Measurements from ENCODE around the gene DCANP1. TPM values are rescaled to one million over a fixed set of nuclear protein-coding genes. Genes with fewer than 3 reads are reported as not detected.

The DCANP1 gene
- total and polyA plus RNA-seq, 2 donors (not counting 1 experiment from before 2014, with no cell fraction given) = not detected

DNA sequence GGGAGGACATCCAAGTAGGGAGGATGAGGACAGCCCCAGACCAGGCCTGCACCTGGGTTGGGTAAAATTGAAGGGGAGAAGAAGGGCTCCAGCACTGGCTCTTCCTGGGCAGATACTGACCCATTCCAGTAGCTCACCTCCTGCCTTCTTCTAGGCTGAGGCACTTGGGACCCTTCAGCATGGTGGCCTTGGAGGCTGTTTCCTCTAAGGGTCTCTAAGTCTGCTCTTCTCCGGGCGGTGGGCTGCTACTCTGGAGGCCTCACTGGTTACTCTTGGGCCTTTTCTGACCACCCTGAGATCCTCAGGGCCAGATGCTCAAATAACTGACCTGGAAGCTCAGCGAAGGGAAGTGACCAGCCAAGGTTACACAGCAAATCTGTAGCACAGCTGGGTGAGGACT is 7.8 kb upstream of the DCANP1 start:
- no peak overlapping the region for H3K4me2 ChIP-seq (ENCODE audit: extremely low read depth, insufficient read depth, low read length)
- TF ChIP-seq, protein P1, sequence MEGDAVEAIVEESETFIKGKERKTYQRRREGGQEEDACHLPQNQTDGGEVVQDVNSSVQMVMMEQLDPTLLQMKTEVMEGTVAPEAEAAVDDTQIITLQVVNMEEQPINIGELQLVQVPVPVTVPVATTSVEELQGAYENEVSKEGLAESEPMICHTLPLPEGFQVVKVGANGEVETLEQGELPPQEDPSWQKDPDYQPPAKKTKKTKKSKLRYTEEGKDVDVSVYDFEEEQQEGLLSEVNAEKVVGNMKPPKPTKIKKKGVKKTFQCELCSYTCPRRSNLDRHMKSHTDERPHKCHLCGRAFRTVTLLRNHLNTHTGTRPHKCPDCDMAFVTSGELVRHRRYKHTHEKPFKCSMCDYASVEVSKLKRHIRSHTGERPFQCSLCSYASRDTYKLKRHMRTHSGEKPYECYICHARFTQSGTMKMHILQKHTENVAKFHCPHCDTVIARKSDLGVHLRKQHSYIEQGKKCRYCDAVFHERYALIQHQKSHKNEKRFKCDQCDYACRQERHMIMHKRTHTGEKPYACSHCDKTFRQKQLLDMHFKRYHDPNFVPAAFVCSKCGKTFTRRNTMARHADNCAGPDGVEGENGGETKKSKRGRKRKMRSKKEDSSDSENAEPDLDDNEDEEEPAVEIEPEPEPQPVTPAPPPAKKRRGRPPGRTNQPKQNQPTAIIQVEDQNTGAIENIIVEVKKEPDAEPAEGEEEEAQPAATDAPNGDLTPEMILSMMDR (conservative IDR thresholded peaks at IDR 0.05 in 1 of 2, IDR thresholded peaks at IDR 0.05 in 1 of 2; ENCODE audit: low read depth in 1 of 2, low read length in 2 of 2) = no peak
- TF ChIP-seq EZH2 (IDR thresholded peaks at IDR 0.05; ENCODE audit: low read length, missing control alignments) = no peak

DNA sequence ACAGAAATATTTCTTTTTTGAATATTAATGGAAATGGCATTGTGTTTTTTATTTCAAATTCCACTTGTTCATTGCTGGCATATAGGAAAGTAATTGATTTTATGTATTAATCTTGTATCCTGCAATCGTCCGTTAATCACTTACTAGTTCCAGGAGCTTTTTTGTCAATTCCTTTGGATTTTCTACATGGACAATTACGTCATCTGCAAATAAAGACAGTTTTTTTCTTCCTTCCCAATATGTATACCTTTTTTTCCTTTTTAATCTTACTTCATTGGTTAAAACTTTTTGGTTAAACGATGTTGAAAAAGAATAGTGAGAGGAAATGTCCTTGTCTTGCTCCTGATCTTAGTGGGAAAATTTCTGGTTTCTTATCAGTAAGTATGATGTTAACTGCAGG is 6.5 kb upstream of the DCANP1 start:
- Histone ChIP-seq H3K4me3 (replicated peaks in 1 of 4; ENCODE audit: control extremely low read depth in 1 of 4, insufficient read depth in 1 of 4, low read depth in 3 of 4, low read length in 4 of 4) (no peak overlapping the region), H3K4me2 (ENCODE audit: extremely low read depth, insufficient read depth, low read length) (no peak overlapping the region), H3K27ac (ENCODE audit: insufficient read depth, low read length) (no peak overlapping the region), H3K36me3 (ENCODE audit: control insufficient read depth, insufficient read depth, low read length) (no peaks in the 10 kb centered on the region), H4K20me1 (ENCODE audit: control insufficient read depth, extremely low read depth, insufficient read depth, low read length) (no peaks in the 10 kb centered on the region), H2AFZ (ENCODE audit: low read length) (no peak overlapping the region), H3K4me1 (ENCODE audit: control insufficient read depth, extremely low read depth, insufficient read depth, low read length) (peaks cover 4% of the 10 kb centered on the region), H3K9ac (ENCODE audit: insufficient read depth, low read length) (no peak overlapping the region), H3K9me3 (ENCODE audit: control insufficient read depth, insufficient read depth, low read depth, low read length) (no peaks in the 10 kb centered on the region), H3K79me2 (ENCODE audit: control insufficient read depth, insufficient read depth, low read length) (no peaks in the 10 kb centered on the region), H3K27me3 (ENCODE audit: control insufficient read depth, insufficient read depth, low read length) (peaks cover 3% of the 10 kb centered on the region)
- DNase-seq (ENCODE audit: low read depth in 2 of 2) = no peak
- no peak for TF ChIP-seq EZH2 (IDR thresholded peaks at IDR 0.05; ENCODE audit: low read length, missing control alignments)
- TF ChIP-seq, protein P1 (conservative IDR thresholded peaks at IDR 0.05 in 1 of 2, IDR thresholded peaks at IDR 0.05 in 1 of 2; ENCODE audit: low read depth in 1 of 2, low read length in 2 of 2) = no peak

More for the DNA sequence above, 7.8 kb upstream of the DCANP1 start:
- H2AFZ ChIP-seq (ENCODE audit: low read length) = no peak overlapping the region
- H3K36me3 ChIP-seq (ENCODE audit: control insufficient read depth, insufficient read depth, low read length) = no peaks in the 10 kb centered on the region
- H3K4me3 ChIP-seq (replicated peaks in 1 of 4; ENCODE audit: control extremely low read depth in 1 of 4, insufficient read depth in 1 of 4, low read depth in 3 of 4, low read length in 4 of 4) = no peak overlapping the region
- no peaks in the 10 kb centered on the region for H3K79me2 ChIP-seq (ENCODE audit: control insufficient read depth, insufficient read depth, low read length)
- H3K9ac ChIP-seq (ENCODE audit: insufficient read depth, low read length) = no peak overlapping the region
- peaks cover 8% of the 10 kb centered on the region for H3K27me3 ChIP-seq (ENCODE audit: control insufficient read depth, insufficient read depth, low read length)
- DNase-seq (ENCODE audit: low read depth in 2 of 2) = no peak
- H3K9me3 ChIP-seq (ENCODE audit: control insufficient read depth, insufficient read depth, low read depth, low read length) = no peaks in the 10 kb centered on the region
- peaks cover 7% of the 10 kb centered on the region for H3K4me1 ChIP-seq (ENCODE audit: control insufficient read depth, extremely low read depth, insufficient read depth, low read length)
- H3K27ac ChIP-seq (ENCODE audit: insufficient read depth, low read length) = no peak overlapping the region
- no peaks in the 10 kb centered on the region for H4K20me1 ChIP-seq (ENCODE audit: control insufficient read depth, extremely low read depth, insufficient read depth, low read length)

DNA sequence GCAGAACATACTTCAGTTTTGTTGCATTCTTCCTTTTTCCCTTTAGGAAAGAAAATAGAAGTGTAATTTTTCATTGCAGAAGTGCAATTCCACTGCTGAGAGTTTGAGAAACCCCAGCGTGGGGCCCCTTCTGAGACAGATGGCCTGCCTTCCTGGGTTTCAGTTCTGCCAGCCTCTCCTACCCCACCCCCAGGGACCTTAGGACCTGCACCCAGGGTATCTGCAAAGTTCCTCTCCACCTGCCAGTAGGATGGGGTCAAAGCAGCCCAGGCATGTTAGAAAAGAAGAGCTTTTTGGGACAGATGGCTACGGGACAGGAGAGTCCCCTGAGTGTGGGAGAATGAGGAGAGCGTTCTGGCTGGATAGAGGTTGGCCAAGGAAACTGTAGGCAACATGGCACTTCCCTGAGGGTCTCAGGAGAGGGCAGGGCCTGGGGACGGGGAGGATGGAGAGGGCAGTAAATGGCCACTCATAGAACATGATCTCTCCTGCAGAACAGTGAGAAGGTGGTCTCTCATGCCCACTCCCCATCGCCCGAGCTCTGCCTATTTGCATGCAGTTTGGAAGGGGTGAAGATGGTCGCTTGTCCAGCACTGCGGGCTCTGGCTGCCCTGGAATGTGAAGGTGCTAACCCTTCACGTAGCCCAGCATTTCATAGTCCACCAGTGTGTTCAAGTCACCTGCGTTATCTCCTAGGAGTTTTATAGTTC is 5.3 kb upstream of the DCANP1 start, which contains the start of gene TIFAB:
TIFAB (minus strand) TSS at position 31 of the 710 bp plus-strand sequence. CDS start 2,412 bp downstream, outside the sequence.
- Histone ChIP-seq H3K9ac (ENCODE audit: insufficient read depth, low read length) (no peak within 1 kb of the TSS), H3K9me3 (ENCODE audit: control insufficient read depth, insufficient read depth, low read depth, low read length) (no peaks in the 10 kb centered on the region), H2AFZ (ENCODE audit: low read length) (no peak within 1 kb of the TSS), H3K27me3 (ENCODE audit: control insufficient read depth, insufficient read depth, low read length) (peaks cover 9% of the 10 kb centered on the region), H3K4me1 (ENCODE audit: control insufficient read depth, extremely low read depth, insufficient read depth, low read length) (peaks cover 3% of the 10 kb centered on the region), H3K36me3 (ENCODE audit: control insufficient read depth, insufficient read depth, low read length) (no peaks in the 10 kb centered on the region), H3K4me3 (replicated peaks in 1 of 4; ENCODE audit: control extremely low read depth in 1 of 4, insufficient read depth in 1 of 4, low read depth in 3 of 4, low read length in 4 of 4) (no peak within 1 kb of the TSS), H3K79me2 (ENCODE audit: control insufficient read depth, insufficient read depth, low read length) (no peaks in the 10 kb centered on the region), H4K20me1 (ENCODE audit: control insufficient read depth, extremely low read depth, insufficient read depth, low read length) (no peaks in the 10 kb centered on the region), H3K27ac (ENCODE audit: insufficient read depth, low read length) (no peak within 1 kb of the TSS), H3K4me2 (ENCODE audit: extremely low read depth, insufficient read depth, low read length) (no peak within 1 kb of the TSS)
- no peak for TF ChIP-seq EZH2 (IDR thresholded peaks at IDR 0.05; ENCODE audit: low read length, missing control alignments)
- TF ChIP-seq, protein P1 (conservative IDR thresholded peaks at IDR 0.05 in 1 of 2, IDR thresholded peaks at IDR 0.05 in 1 of 2; ENCODE audit: low read depth in 1 of 2, low read length in 2 of 2) = no peak
- DNase-seq (ENCODE audit: low read depth in 2 of 2) = no peak

All from fibroblast of lung (primary cell).